Anterior cingulate cortex (tissue), 58 donors: ENCODE data around the gene TSPAN4.

ENCODE experiments used
- DNase-seq, 58 donors: peaks; one replicate each; lab custom pipeline; 2025; lab: John Stamatoyannopoulos, UW

TSPAN4 gene

GRCh38 chr11:833114-833791 lies 9.4 kb upstream of the TSPAN4 start:
- no peak for DNase-seq

GRCh38 chr11:833849-834311 lies 8.8 kb upstream of the TSPAN4 start:
- no peak for DNase-seq

GRCh38 chr11:834371-835316 lies 8.0 kb upstream of the TSPAN4 start:
- peak in 14 of 58 donors; percentile 24 to 85 (median 43) for DNase-seq

- no peak for DNase-seq
Observed at GRCh38 chr11:836274-836673, 6.4 kb upstream of the TSPAN4 start.

- no peak for DNase-seq
Observed at GRCh38 chr11:836700-837099, 6.0 kb upstream of the TSPAN4 start.

GRCh38 chr11:837189-837989 lies 5.3 kb upstream of the TSPAN4 start:
- DNase-seq, result no peak

GRCh38 chr11:837990-838307 lies 4.7 kb upstream of the TSPAN4 start:
- no peak for DNase-seq

GRCh38 chr11:838441-839279 lies 4.0 kb upstream of the TSPAN4 start:
- DNase-seq, result no peak

GRCh38 chr11:839280-839623 lies 3.4 kb upstream of the TSPAN4 start:
- no peak for DNase-seq

GRCh38 chr11:839875-840617 lies 2.6 kb upstream of the TSPAN4 start:
- no peak for DNase-seq

- no peak for DNase-seq
Observed at GRCh38 chr11:841981-842369, 677 bp upstream of the TSPAN4 start.

GRCh38 chr11:843086-843734 lies 558 bp downstream of the TSPAN4 start:
- no peak for DNase-seq

- DNase-seq, result peak in 7 of 58 donors; percentile 25 to 43 (median 35)
Observed at GRCh38 chr11:843818-844692, 1.4 kb downstream of the TSPAN4 start.

GRCh38 chr11:844693-845644 lies 2.3 kb downstream of the TSPAN4 start:
- DNase-seq, result peak in 30 of 58 donors; percentile 21 to 67 (median 36)

- DNase-seq, result no peak
Observed at GRCh38 chr11:845872-846495, 3.3 kb downstream of the TSPAN4 start.

GRCh38 chr11:846496-847098 lies 3.9 kb downstream of the TSPAN4 start:
- no peak for DNase-seq
